ENCODE data around the gene AEBP1. TPM values are rescaled to one million over a fixed set of nuclear protein-coding genes. Genes with fewer than 3 reads are reported as not detected.
A peak's percentile ranks its signal among the peaks of the same experiment; 100 is the strongest.

AEBP1 gene
- total RNA-seq, 1 donor from 2014 or later = 32.4 TPM

DNA sequence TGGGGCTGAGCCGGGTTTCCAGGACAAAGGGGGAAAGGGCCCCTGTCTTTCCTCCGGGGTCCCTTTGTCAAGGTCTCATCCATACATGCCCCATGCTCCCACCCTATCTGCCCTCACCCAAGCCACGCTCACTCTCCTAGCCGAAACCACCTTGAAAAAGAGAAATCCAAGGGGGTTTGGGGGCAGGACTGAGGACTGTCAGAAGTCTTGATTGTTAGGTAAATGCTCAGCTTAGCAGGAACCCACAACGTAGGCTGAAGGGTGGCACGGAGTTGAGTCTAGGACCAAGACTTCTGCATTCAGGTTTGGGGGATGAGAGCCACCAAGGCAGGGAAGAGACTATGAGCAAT lies 38.1 kb upstream of the AEBP1 start:
- H3K4me1 ChIP-seq (ENCODE audit: control insufficient read depth in 3 of 3, insufficient read depth in 3 of 3, low read length in 3 of 3) = peaks cover 51 to 73% (median 67%) of the 10 kb centered on the region in 3 donors
- no peaks in the 10 kb centered on the region for H3K9me3 ChIP-seq (ENCODE audit: control insufficient read depth in 3 of 3, low read length in 3 of 3)
- H3K27me3 ChIP-seq (ENCODE audit: control insufficient read depth in 3 of 3, insufficient read depth in 3 of 3, low read length in 3 of 3) = no peaks in the 10 kb centered on the region
- H3K9ac ChIP-seq (ENCODE audit: low read depth in 1 of 3, low read length in 3 of 3) = peak overlapping the region in 2 of 3 donors; percentile 62 to 98
- peaks cover 13 to 23% (median 15%) of the 10 kb centered on the region in 3 donors for H3K36me3 ChIP-seq (ENCODE audit: control insufficient read depth in 3 of 3, insufficient read depth in 3 of 3, low read length in 3 of 3)
- H3K27ac ChIP-seq (ENCODE audit: low read depth, low read length) = peak overlapping the region; percentile 85
- H3K4me3 ChIP-seq (ENCODE audit: low read length in 3 of 3) = peak overlapping the region; percentile 22 to 98 (median 38)

DNA sequence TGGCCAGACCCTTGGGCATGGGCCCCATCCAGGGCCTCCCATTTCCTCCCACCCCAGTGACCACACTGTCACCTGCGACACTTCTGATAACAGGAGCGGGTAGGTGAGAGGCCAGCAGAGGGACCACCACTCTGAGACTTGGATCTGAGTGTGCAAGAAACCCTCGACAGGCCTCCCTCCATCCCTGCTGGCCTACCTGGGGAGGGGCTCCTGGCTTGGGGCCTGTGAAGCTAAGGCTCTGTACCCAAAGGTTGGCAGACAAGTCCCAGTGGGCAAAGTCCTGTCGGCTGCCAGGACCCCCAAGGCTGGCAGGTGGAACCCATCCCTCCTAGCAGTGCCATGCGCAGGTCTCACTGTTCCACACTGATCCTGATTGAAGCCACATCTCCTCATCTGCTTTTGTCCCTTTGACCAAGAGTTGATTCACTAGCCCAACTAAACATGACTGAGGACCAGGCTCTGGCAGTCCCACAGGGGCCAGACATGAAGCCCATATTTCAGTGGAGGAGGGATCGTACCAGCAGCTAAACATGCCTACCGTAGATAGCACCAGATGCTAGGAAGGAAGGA lies 37.6 kb upstream of the AEBP1 start:
- H3K4me3 ChIP-seq (ENCODE audit: low read length in 3 of 3) = peak overlapping the region in 1 of 3 donors; percentile 98
- peak overlapping the region in 1 of 3 donors; percentile 98 for H3K9ac ChIP-seq (ENCODE audit: low read depth in 1 of 3, low read length in 3 of 3)
- peaks cover 49 to 73% (median 67%) of the 10 kb centered on the region in 3 donors for H3K4me1 ChIP-seq (ENCODE audit: control insufficient read depth in 3 of 3, insufficient read depth in 3 of 3, low read length in 3 of 3)
- H3K9me3 ChIP-seq (ENCODE audit: control insufficient read depth in 3 of 3, low read length in 3 of 3) = no peaks in the 10 kb centered on the region
- peaks cover 9 to 18% (median 10%) of the 10 kb centered on the region in 3 donors for H3K36me3 ChIP-seq (ENCODE audit: control insufficient read depth in 3 of 3, insufficient read depth in 3 of 3, low read length in 3 of 3)
- H3K27ac ChIP-seq (ENCODE audit: low read depth, low read length) = peak overlapping the region; percentile 85
- H3K27me3 ChIP-seq (ENCODE audit: control insufficient read depth in 3 of 3, insufficient read depth in 3 of 3, low read length in 3 of 3) = no peaks in the 10 kb centered on the region

DNA sequence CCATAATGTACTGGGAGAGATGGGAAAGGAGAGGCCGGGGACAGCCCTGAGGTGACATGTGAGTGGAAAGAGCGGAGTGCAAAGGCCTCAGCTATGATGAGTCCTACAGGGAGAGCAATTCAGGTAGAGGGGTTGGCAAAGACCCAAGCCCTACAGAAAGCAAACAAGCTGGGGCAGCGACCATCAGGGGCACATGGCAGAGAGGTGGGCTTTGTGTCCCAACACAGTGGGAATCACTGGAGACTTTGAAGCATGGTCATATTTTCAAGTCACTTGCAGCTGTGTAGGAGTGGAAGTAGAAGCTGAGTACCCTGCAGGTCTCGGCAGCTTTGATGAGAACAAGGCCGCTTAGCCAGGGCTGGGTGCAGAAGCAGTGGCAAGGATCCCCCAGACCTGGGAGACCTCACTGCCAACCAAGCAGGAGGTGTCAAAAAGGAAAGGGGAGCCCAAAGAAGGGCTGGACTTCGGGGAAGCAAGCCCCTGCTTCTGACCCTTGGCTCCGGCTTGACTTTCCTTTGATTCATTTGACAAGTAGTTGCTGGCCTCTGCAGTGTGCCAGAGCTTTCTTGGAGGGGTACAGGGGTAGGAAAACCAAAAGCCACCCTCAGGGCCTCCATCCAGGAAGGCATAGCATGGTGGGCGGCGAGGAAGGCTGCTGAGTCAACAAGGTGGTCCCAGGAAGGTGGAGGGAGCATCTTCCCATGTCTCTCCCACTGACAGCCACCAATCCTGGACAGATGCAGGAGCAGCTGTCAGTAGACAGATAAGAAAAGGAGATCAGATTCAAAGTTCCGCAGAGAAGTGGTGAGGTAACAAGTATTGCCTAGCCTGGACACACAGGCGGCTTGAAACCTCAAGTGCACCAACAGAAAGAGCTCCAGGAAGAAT lies 36.8 kb upstream of the AEBP1 start:
- peak overlapping the region; percentile 33 for H3K27ac ChIP-seq (ENCODE audit: low read depth, low read length)
- peak overlapping the region in 2 of 3 donors; percentile 16 to 22 for H3K4me3 ChIP-seq (ENCODE audit: low read length in 3 of 3)
- no peaks in the 10 kb centered on the region for H3K9me3 ChIP-seq (ENCODE audit: control insufficient read depth in 3 of 3, low read length in 3 of 3)
- no peaks in the 10 kb centered on the region for H3K27me3 ChIP-seq (ENCODE audit: control insufficient read depth in 3 of 3, insufficient read depth in 3 of 3, low read length in 3 of 3)
- peak overlapping the region in 2 of 3 donors; percentile 3 to 60 for H3K9ac ChIP-seq (ENCODE audit: low read depth in 1 of 3, low read length in 3 of 3)
- peaks cover 1 to 12% (median 3%) of the 10 kb centered on the region in 3 donors for H3K36me3 ChIP-seq (ENCODE audit: control insufficient read depth in 3 of 3, insufficient read depth in 3 of 3, low read length in 3 of 3)
- H3K4me1 ChIP-seq (ENCODE audit: control insufficient read depth in 3 of 3, insufficient read depth in 3 of 3, low read length in 3 of 3) = peaks cover 48 to 73% (median 67%) of the 10 kb centered on the region in 3 donors

DNA sequence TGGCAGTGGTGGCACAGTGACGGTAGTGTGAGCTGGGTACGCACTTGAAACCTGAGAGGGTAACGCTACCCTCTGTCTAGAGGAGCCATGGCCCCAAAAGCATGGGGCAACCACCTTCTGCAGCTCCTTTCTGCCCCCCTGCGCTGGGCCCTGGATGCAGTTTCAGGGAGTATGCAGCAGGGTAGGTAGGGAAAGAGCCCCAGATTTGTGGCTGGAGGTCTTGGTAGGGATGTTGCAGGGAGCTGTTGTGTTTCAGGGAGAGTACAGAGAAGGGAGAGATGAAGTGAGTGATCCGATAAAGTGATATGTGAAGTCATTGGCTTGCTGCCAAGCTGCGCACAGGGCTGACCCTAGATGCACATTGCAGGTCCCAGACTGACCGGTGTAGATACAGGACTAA lies 36.1 kb upstream of the AEBP1 start:
- Histone ChIP-seq H3K4me1 (ENCODE audit: control insufficient read depth in 3 of 3, insufficient read depth in 3 of 3, low read length in 3 of 3) (peaks cover 50 to 73% (median 67%) of the 10 kb centered on the region in 3 donors), H3K27me3 (ENCODE audit: control insufficient read depth in 3 of 3, insufficient read depth in 3 of 3, low read length in 3 of 3) (no peaks in the 10 kb centered on the region), H3K4me3 (ENCODE audit: low read length in 3 of 3) (peak overlapping the region in 1 of 3 donors; percentile 22), H3K36me3 (ENCODE audit: control insufficient read depth in 3 of 3, insufficient read depth in 3 of 3, low read length in 3 of 3) (peaks cover 0 to 9% (median 6%) of the 10 kb centered on the region in 3 donors), H3K27ac (ENCODE audit: low read depth, low read length) (peak overlapping the region; percentile 33), H3K9ac (ENCODE audit: low read depth in 1 of 3, low read length in 3 of 3) (peak overlapping the region in 1 of 3 donors; percentile 60), H3K9me3 (ENCODE audit: control insufficient read depth in 3 of 3, low read length in 3 of 3) (no peaks in the 10 kb centered on the region)

DNA sequence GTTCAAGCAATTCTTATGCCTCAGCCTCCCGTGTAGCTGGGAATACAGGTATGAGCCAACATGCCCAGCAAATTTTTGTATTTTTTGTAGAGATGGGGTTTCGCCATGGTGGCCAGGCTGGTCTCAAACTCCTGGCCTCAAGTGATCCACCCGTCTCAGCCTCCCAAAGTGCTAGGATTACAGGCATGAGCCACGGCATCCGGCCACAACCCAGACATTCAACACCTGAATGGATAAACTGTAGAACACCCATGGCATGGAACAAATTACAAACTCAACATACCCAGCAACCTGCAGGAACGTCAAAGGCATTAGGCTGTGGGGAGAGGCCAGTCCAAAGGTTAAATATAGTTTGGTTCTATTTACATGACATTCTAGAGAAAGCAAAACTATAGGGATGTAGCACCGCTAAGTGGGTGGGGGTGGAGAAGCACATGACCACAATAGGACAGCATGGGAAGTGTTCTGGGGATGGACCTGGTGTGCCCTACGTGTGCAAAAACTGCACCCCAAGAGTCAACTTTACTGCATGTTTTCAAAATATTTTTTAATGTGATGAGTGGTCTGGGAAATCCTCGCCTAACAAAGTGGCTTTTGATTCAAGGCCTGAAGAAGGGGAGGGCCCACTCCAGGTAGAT lies 32.3 kb upstream of the AEBP1 start:
- H3K4me1 ChIP-seq (ENCODE audit: control insufficient read depth in 3 of 3, insufficient read depth in 3 of 3, low read length in 3 of 3) = peaks cover 46 to 60% (median 57%) of the 10 kb centered on the region in 3 donors

DNA sequence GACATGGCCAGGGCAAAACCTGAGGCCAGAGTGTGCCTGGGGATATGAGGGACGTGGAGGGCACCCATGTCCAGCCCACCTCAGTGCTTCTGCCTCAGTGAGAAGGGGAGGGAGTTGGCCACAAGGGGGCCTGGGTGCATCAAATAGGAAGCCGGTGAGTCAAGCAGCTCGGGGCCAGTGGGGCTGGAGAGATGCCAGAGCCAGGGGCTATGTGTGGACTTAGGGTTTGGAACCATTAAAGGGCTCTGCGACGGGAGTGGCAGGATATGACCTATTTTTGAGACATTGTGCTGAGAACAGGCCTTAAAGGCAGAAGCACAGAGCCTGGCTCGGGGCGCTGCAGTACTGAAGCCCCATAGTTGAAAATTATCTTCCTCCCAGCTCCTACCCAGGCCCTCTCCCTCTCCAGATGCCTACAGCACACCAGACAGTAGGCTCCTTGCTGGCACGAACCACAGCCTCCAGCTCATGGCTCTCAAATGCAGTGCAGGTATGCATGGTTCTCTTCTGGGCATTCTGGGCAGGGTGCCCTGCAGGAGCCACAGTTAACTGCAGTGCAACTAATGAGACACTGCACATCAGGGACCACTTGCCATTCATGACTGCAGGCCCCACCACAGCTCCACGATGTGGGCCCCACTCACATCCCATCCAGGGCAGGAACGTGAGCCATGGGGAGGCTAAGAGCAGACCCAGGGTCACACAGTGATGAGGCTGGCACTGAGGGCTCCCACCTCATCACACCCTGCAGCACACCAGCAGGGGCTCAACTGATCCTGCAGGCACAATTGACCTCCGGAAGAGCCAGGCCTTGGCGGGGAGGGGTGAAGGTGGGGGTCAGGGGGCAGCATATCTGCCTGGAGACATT lies 31.5 kb upstream of the AEBP1 start:
- H3K9ac ChIP-seq (ENCODE audit: low read depth in 1 of 3, low read length in 3 of 3) = peak overlapping the region in 1 of 3 donors; percentile 79
- H3K36me3 ChIP-seq (ENCODE audit: control insufficient read depth in 3 of 3, insufficient read depth in 3 of 3, low read length in 3 of 3) = peaks cover 19 to 33% (median 22%) of the 10 kb centered on the region in 3 donors
- H3K27me3 ChIP-seq (ENCODE audit: control insufficient read depth in 3 of 3, insufficient read depth in 3 of 3, low read length in 3 of 3) = no peaks in the 10 kb centered on the region
- H3K4me3 ChIP-seq (ENCODE audit: low read length in 3 of 3) = peak overlapping the region in 1 of 3 donors; percentile 45
- H3K27ac ChIP-seq (ENCODE audit: low read depth, low read length) = peak overlapping the region; percentile 32
- no peaks in the 10 kb centered on the region for H3K9me3 ChIP-seq (ENCODE audit: control insufficient read depth in 3 of 3, low read length in 3 of 3)
- H3K4me1 ChIP-seq (ENCODE audit: control insufficient read depth in 3 of 3, insufficient read depth in 3 of 3, low read length in 3 of 3) = peaks cover 46 to 60% (median 55%) of the 10 kb centered on the region in 3 donors

More for the DNA sequence above, 32.3 kb upstream of the AEBP1 start:
- H3K36me3 ChIP-seq (ENCODE audit: control insufficient read depth in 3 of 3, insufficient read depth in 3 of 3, low read length in 3 of 3) = peaks cover 16 to 26% (median 18%) of the 10 kb centered on the region in 3 donors
- peak overlapping the region in 2 of 3 donors; percentile 7 to 79 for H3K9ac ChIP-seq (ENCODE audit: low read depth in 1 of 3, low read length in 3 of 3)
- peak overlapping the region; percentile 32 for H3K27ac ChIP-seq (ENCODE audit: low read depth, low read length)
- H3K9me3 ChIP-seq (ENCODE audit: control insufficient read depth in 3 of 3, low read length in 3 of 3) = no peaks in the 10 kb centered on the region
- H3K27me3 ChIP-seq (ENCODE audit: control insufficient read depth in 3 of 3, insufficient read depth in 3 of 3, low read length in 3 of 3) = no peaks in the 10 kb centered on the region
- no peak overlapping the region for H3K4me3 ChIP-seq (ENCODE audit: low read length in 3 of 3)

DNA sequence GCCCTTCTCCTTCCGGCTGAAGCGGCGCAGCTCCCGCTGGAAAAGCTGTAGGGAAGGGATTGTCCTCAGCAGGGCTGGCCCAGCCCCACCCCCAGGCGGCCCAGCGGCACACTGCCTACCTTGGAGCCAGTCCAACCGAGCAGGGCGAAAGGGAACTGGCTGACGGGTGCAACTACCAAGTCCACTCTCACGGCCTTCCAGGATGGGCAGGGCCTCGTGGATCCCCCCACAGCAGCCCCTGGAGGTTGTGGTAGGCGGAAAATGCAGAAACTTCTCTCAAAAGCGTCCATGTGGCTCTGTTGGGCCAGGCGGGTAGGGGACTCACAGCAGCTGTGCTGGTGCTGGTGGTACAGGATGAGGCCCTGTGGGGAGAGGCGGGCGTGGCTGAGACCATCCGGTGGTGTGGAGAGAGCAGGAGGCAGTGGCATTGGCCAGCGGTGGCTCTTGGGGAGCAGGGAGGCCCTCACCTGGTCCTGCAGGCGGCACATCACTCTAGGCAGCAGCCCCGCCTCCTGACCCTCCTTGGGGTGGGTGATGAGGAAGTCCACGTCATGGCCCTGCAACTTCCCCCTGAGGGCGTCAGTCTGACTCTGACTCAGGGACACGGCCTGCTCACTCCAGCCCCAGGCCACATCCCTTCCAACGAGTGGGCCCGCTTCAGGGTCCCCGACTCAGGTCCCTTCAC lies 30.3 kb upstream of the AEBP1 start:
- peak overlapping the region in 1 of 3 donors; percentile 45 for H3K4me3 ChIP-seq (ENCODE audit: low read length in 3 of 3)
- peak overlapping the region; percentile 48 to 79 (median 53) for H3K9ac ChIP-seq (ENCODE audit: low read depth in 1 of 3, low read length in 3 of 3)
- H3K9me3 ChIP-seq (ENCODE audit: control insufficient read depth in 3 of 3, low read length in 3 of 3) = no peaks in the 10 kb centered on the region
- H3K27ac ChIP-seq (ENCODE audit: low read depth, low read length) = peak overlapping the region; percentile 8
- peaks cover 47 to 64% (median 60%) of the 10 kb centered on the region in 3 donors for H3K4me1 ChIP-seq (ENCODE audit: control insufficient read depth in 3 of 3, insufficient read depth in 3 of 3, low read length in 3 of 3)
- H3K27me3 ChIP-seq (ENCODE audit: control insufficient read depth in 3 of 3, insufficient read depth in 3 of 3, low read length in 3 of 3) = no peaks in the 10 kb centered on the region
- peaks cover 26 to 44% (median 31%) of the 10 kb centered on the region in 3 donors for H3K36me3 ChIP-seq (ENCODE audit: control insufficient read depth in 3 of 3, insufficient read depth in 3 of 3, low read length in 3 of 3)

DNA sequence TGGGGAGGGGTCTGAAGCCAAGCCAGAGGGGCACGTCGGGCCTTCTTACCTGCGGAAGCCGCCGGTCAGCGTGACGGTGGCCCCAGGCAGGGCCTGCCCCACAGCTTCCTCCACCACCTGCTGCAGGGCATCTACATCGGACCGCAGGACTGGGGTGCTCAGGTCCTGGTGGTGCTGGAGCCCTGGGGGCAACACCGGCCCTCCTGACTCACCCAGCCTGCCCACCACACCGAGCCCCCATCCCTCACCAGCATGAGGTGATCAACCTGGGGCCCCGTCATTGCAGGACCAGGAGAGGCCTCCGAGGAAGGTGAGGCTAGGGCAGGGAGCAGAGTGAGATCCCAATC lies 29.8 kb upstream of the AEBP1 start:
- Histone ChIP-seq H3K4me1 (ENCODE audit: control insufficient read depth in 3 of 3, insufficient read depth in 3 of 3, low read length in 3 of 3) (peaks cover 52 to 69% (median 65%) of the 10 kb centered on the region in 3 donors), H3K9me3 (ENCODE audit: control insufficient read depth in 3 of 3, low read length in 3 of 3) (no peaks in the 10 kb centered on the region), H3K27ac (ENCODE audit: low read depth, low read length) (peak overlapping the region; percentile 8), H3K27me3 (ENCODE audit: control insufficient read depth in 3 of 3, insufficient read depth in 3 of 3, low read length in 3 of 3) (no peaks in the 10 kb centered on the region), H3K36me3 (ENCODE audit: control insufficient read depth in 3 of 3, insufficient read depth in 3 of 3, low read length in 3 of 3) (peaks cover 31 to 48% (median 36%) of the 10 kb centered on the region in 3 donors), H3K9ac (ENCODE audit: low read depth in 1 of 3, low read length in 3 of 3) (peak overlapping the region in 2 of 3 donors; percentile 20 to 79), H3K4me3 (ENCODE audit: low read length in 3 of 3) (no peak overlapping the region)

All from skeletal muscle tissue (tissue), 4 donors.